ENCODE results near the gene DGKD. TPM values are rescaled to one million over a fixed set of nuclear protein-coding genes. Genes with fewer than 3 reads are reported as not detected.

Gene DGKD
- total RNA-seq, 1 experiment from 2014 or later = 52.0 TPM

DNA sequence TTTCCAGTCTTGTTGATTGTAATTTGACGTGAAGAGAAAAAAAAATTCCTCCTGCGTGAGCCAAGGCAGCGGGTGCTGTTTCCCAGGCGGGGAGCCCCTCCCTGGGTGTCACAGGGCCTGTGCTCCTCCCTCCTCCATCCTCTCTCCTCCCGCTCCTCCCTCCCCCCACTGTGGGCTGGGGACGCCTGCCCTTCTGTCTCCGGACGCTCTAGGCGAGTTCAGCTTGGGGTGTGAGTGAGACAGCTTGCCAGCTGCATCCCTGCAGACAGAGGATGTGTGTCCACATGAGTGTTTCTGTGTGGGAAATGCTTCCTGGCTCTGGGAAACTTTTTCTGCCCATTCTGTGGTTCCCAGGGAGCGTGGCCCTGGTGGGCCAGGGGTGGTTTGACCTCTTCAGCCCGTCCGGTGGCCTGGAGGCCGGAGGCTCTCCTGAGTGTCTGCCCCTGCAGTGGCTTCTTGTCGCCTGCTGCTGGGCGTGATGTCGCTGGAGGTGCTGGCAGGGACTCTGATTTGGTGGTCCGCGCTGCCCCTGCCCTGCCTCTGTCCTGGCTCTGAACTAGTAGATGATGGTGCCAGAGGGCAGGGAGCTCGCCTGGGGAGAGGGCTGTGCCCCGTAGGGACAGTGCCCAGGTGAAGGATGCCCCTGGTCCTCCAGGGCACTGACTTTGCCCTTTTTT lies 115.9 kb downstream of the DGKD start:
- Histone ChIP-seq H3K79me2 (ENCODE audit: insufficient read depth, low read length) (no peaks in the 10 kb centered on the region), H3K36me3 (ENCODE audit: control insufficient read depth in 1 of 2, insufficient read depth in 2 of 2, low read length in 2 of 2) (peaks cover 6 to 16% of the 10 kb centered on the region in 2 experiments), H3K4me3 (replicated peaks in 1 of 2; ENCODE audit: low read depth in 1 of 2, low read length in 2 of 2) (no peak overlapping the region), H3K9me2 (ENCODE audit: insufficient read depth) (no peaks in the 10 kb centered on the region), H3K9me3 (ENCODE audit: control insufficient read depth in 1 of 2, insufficient read depth in 1 of 2, low read depth in 1 of 2, low read length in 2 of 2) (no peaks in the 10 kb centered on the region), H3K4me1 (ENCODE audit: control insufficient read depth in 1 of 2, insufficient read depth in 2 of 2, low read length in 2 of 2) (no peaks in the 10 kb centered on the region), H2AFZ (ENCODE audit: low read depth, low read length, poor library complexity, severe bottlenecking) (no peak overlapping the region), H3K4me2 (ENCODE audit: low read length) (no peak overlapping the region), H3K27ac (ENCODE audit: low read depth, low read length) (no peak overlapping the region), H4K20me1 (ENCODE audit: insufficient read depth) (no peaks in the 10 kb centered on the region), H3K9ac (ENCODE audit: low read length) (no peak overlapping the region), H3K27me3 (ENCODE audit: insufficient read depth, low read length) (no peaks in the 10 kb centered on the region)
- DNase-seq (ENCODE audit: low read depth, low spot score) = no peak
- intact Hi-C loops (cut with micrococcal nuclease) = no loop called here
- no peak for TF ChIP-seq REST (IDR thresholded peaks at IDR 0.05; ENCODE audit: low read depth)
- TF ChIP-seq, protein P1, sequence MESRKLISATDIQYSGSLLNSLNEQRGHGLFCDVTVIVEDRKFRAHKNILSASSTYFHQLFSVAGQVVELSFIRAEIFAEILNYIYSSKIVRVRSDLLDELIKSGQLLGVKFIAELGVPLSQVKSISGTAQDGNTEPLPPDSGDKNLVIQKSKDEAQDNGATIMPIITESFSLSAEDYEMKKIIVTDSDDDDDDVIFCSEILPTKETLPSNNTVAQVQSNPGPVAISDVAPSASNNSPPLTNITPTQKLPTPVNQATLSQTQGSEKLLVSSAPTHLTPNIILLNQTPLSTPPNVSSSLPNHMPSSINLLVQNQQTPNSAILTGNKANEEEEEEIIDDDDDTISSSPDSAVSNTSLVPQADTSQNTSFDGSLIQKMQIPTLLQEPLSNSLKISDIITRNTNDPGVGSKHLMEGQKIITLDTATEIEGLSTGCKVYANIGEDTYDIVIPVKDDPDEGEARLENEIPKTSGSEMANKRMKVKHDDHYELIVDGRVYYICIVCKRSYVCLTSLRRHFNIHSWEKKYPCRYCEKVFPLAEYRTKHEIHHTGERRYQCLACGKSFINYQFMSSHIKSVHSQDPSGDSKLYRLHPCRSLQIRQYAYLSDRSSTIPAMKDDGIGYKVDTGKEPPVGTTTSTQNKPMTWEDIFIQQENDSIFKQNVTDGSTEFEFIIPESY (IDR thresholded peaks at IDR 0.05; ENCODE audit: extremely low read depth, insufficient replicate concordance, low read length) = no peak
- BruUV-seq (replicated peaks) = no TSS peak
- POLR2A ChIA-PET = no interaction called here
- ATAC-seq = no peak
- CTCF ChIA-PET = no interaction called here
- RAD21 ChIA-PET (ENCODE audit: low non-redundant PET in 1 of 2, low total read pairs in 2 of 2, uncharacterized antibody in 2 of 2, unreplicated experiment in 2 of 2) = no interaction called here
